Measurements from ENCODE around the gene MORN1. TPM values are rescaled to one million over a fixed set of nuclear protein-coding genes. Genes with fewer than 3 reads are reported as not detected.

The MORN1 gene
- total and polyA plus RNA-seq, 9 of the 15 experiments (the other 6 are each of a cell fraction or from before 2014, with no cell fraction given): 0.24 to 9.3 (median 4.2) TPM

DNA sequence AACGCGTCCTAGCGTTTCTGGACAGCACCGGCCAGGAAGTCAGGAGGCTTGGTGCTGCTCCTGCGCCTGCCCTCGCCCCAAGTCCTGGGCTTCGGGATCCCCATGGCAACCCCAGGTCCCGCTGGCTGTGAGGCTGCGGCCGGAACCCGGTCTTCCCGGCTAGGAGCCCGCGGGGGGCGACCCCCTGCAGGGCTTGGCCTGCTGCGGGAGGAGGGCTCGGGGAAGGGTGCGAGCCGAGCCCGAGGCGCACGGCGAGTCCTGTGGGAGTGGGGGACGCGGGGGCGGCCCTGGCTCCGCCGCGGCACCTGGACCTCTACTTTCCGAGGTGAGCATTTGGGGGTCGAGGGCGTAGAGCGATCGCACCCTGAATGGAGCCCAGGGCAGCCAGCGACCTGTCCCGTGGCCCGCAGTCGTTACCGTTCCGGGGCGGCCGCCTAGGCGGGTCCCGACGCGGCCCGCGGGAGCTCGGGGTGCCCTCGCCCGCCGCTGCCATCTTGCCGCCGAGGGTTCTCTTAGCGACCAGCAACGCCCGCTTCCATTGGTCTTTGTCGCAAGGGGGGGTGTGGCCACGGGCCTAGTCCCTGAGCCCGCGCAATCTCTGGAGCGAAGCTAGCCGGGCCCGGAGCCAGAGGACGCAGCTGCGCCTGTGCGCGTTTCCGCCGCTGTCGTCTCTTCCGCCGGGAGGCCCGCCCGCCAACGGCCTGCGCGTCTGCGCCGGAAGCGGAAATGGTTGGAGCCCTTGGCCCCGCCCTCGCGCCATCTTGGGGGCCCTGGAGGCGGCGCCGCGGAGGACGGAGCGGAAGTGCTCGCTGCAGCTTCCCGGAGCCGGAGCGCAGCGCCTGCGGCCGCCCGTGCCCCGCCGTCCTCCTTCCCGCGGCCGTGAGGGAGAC, at the start of gene MORN1, which contains the start of gene RER1 (continued):
- TF ChIP-seq, protein P1, sequence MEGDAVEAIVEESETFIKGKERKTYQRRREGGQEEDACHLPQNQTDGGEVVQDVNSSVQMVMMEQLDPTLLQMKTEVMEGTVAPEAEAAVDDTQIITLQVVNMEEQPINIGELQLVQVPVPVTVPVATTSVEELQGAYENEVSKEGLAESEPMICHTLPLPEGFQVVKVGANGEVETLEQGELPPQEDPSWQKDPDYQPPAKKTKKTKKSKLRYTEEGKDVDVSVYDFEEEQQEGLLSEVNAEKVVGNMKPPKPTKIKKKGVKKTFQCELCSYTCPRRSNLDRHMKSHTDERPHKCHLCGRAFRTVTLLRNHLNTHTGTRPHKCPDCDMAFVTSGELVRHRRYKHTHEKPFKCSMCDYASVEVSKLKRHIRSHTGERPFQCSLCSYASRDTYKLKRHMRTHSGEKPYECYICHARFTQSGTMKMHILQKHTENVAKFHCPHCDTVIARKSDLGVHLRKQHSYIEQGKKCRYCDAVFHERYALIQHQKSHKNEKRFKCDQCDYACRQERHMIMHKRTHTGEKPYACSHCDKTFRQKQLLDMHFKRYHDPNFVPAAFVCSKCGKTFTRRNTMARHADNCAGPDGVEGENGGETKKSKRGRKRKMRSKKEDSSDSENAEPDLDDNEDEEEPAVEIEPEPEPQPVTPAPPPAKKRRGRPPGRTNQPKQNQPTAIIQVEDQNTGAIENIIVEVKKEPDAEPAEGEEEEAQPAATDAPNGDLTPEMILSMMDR (IDR thresholded peaks at IDR 0.05 in 2 of 3, conservative IDR thresholded peaks at IDR 0.05 in 1 of 3; ENCODE audit: insufficient read depth in 2 of 3, low read depth in 1 of 3, low read length in 3 of 3): no peak
- TF ChIP-seq TAL1 (IDR thresholded peaks at IDR 0.05) (no peak), ZFPM2 (CRISPR knock-in tag; IDR thresholded peaks at IDR 0.05) (no peak), YBX1 (IDR thresholded peaks at IDR 0.05) (no peak), PHB2 (IDR thresholded peaks at IDR 0.05; ENCODE audit: low read depth) (no peak), GATAD2B (IDR thresholded peaks at IDR 0.05; ENCODE audit: borderline replicate concordance) (no peak), NFATC3 (IDR thresholded peaks at IDR 0.05) (no peak), TAF9B (IDR thresholded peaks at IDR 0.05; ENCODE audit: partially characterized antibody) (no peak), ZNF75A (CRISPR knock-in tag; IDR thresholded peaks at IDR 0.05) (no peak), SRSF9 (IDR thresholded peaks at IDR 0.05; ENCODE audit: borderline replicate concordance, low read depth, low read length) (no peak), MTA3 (IDR thresholded peaks at IDR 0.05; ENCODE audit: borderline replicate concordance) (peak; percentile 64; the same call in 1 of the 2 replicates), ZNF778 (CRISPR knock-in tag; IDR thresholded peaks at IDR 0.05) (no peak), ZNF445 (CRISPR knock-in tag; IDR thresholded peaks at IDR 0.05; ENCODE audit: low read depth) (no peak), GATA2 (CRISPR knock-in tag; IDR thresholded peaks at IDR 0.05) (no peak), ETV6 (IDR thresholded peaks at IDR 0.05; ENCODE audit: borderline replicate concordance in 1 of 2, low read depth in 2 of 2, low read length in 1 of 2) (0 out of 4 replicates have a peak, but pooled peaks of 1 of the 2 experiments have one; percentile 48), ETV6 (CRISPR knock-in tag; IDR thresholded peaks at IDR 0.05; ENCODE audit: borderline replicate concordance) (no peak), ETV5 (CRISPR knock-in tag; IDR thresholded peaks at IDR 0.05; ENCODE audit: low read depth) (peak; percentile 86), ZFP36 (IDR thresholded peaks at IDR 0.05; ENCODE audit: low read depth, low read length, partially characterized antibody) (peak; percentile 19), ZC3H4 (CRISPR knock-in tag; IDR thresholded peaks at IDR 0.05; ENCODE audit: borderline replicate concordance) (no peak), HNRNPLL (IDR thresholded peaks at IDR 0.05; ENCODE audit: low read depth, low read length, poor library complexity, severe bottlenecking) (peak; percentile 94), ZKSCAN3 (CRISPR knock-in tag; IDR thresholded peaks at IDR 0.05) (no peak), SMAD4 (CRISPR knock-in tag; conservative IDR thresholded peaks at IDR 0.05) (no peak; the same call in 1 of the 2 replicates), SMARCC2 (IDR thresholded peaks at IDR 0.05; ENCODE audit: low read depth) (no peak)
- TF ChIP-seq, protein P2, sequence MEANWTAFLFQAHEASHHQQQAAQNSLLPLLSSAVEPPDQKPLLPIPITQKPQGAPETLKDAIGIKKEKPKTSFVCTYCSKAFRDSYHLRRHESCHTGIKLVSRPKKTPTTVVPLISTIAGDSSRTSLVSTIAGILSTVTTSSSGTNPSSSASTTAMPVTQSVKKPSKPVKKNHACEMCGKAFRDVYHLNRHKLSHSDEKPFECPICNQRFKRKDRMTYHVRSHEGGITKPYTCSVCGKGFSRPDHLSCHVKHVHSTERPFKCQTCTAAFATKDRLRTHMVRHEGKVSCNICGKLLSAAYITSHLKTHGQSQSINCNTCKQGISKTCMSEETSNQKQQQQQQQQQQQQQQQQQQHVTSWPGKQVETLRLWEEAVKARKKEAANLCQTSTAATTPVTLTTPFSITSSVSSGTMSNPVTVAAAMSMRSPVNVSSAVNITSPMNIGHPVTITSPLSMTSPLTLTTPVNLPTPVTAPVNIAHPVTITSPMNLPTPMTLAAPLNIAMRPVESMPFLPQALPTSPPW (CRISPR knock-in tag; IDR thresholded peaks at IDR 0.05): peak; percentile 83
- TF ChIP-seq, protein P3, sequence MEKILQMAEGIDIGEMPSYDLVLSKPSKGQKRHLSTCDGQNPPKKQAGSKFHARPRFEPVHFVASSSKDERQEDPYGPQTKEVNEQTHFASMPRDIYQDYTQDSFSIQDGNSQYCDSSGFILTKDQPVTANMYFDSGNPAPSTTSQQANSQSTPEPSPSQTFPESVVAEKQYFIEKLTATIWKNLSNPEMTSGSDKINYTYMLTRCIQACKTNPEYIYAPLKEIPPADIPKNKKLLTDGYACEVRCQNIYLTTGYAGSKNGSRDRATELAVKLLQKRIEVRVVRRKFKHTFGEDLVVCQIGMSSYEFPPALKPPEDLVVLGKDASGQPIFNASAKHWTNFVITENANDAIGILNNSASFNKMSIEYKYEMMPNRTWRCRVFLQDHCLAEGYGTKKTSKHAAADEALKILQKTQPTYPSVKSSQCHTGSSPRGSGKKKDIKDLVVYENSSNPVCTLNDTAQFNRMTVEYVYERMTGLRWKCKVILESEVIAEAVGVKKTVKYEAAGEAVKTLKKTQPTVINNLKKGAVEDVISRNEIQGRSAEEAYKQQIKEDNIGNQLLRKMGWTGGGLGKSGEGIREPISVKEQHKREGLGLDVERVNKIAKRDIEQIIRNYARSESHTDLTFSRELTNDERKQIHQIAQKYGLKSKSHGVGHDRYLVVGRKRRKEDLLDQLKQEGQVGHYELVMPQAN (IDR thresholded peaks at IDR 0.05; ENCODE audit: borderline replicate concordance): peak; percentile 98

Data from K562 (cell line).